Hypothalamus (tissue), 51 donors: Measurements from ENCODE around the gene CDRT4.
"Not testable (repeated sequence)": the region's sequence is repeated elsewhere in the genome, so short reads cannot be mapped to it uniquely, and the experiment has no call there.

Source experiments
- DNase-seq, 51 donors: peaks; one replicate each; lab custom pipeline; 2025; lab: John Stamatoyannopoulos, UW

The CDRT4 gene

DNA sequence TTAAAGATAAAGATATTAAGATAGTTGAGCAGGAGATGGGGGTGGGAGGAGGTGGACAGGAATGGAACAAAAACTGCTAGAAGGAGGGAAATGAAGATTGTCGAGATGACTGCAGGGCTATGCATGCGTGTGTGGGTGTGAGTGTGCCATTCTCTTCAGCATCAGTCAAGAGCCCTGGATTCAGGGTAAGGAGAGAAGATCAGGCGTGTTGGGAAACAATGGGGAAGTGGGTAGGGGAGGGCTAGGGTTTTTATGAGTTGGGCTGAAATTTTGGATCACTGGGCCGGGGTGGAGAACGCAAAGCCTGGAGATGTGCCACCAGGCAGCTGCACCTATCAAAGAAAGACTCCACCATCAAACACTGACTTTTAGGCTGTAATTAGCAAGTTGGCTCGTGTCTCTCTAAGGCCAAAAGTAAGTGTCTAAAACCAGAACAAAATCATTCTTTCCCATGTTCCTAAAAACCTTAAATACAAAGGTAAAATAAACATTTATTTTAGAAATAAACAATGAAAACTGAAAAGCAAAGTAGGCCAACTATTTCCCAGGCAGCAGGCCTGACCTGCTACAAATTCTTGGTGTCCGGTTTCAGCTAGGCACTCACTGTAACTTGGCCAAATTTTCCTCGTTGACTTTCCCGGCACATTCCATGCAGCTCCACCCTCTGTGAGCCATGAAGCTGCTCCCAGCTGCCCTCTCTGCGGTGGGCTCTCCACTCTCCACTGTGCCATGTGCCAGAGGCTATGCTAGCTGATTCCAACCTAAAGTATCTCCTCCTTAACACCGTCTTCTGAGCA lies 4.2 kb downstream of the CDRT4 start:
- peak in 21 of 51 donors; percentile 4 to 43 (median 24) for DNase-seq

DNA sequence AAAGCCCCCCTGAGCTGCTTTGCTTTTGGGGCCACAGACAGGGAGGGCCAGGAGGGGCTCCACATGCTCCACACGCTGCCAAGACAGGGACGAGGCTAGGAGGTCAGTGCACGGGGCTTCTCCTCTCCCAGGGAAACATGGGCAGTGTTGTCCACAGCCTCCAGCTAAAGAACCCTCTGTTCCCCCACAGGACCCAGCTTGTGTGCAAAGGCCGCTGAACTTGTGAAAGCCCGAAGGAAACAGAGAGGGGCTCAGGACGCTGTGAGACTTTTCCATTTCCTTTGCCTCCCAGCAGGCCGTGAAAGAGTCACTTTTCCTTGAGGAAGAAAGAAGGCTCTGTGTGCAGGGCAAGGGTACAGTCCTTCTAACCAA lies 9.7 kb downstream of the CDRT4 start:
- peak in 25 of 51 donors; percentile 23 to 88 (median 49) for DNase-seq

DNA sequence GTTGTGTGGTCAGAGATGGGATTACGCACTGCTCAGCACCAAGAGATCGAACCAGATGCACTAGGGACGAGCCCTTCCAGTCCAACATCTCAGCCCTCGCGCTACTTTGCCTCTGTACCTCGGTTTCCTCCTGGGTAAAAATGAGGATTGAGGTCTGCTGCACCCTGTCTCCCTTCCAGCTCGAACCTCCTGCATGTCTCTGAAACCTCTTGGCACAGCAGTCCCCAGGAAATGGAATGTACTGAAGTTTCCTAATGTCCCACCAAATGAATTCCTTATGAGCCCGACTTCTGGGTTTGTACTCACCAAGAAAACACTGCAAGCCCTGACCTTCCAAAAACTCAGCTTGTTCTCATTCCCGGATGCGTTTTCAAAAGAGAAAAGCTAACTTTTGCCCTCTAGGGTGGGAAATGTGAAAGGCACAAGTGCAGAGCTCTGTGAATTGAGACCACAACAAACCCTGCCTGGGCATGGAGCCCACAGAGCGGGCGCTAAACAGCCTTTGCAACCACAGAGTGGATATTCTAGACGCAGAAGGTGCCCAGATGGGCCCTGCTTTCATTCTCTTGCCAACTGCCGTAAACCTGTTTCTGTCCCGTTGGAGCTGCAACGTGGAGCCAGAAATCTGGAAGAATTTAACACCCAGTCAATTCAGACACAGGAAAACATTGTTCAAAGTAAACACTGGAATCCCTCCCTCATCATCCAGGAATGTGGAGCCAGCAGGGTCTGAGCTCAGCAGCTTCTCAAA lies 10.3 kb downstream of the CDRT4 start:
- peak in 42 of 51 donors; percentile 22 to 88 (median 64) for DNase-seq

DNA sequence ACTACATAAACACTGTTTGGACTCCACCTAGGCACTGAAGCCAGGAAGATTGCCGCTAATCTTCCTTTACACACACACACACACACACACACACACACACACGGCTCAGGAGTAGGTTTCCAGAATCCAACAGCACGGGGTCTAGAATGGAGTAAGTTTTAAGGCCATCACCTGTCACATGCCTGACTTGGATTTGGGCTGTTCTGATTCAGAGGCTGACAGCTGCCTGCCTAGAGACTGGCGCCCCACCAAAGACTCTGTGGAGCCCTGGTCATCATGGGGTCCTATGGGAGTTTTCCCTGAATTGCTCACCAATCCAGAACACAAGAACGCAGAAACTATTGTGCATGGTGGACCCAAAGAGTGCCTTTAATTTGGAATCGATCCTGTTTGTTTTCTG lies 10.9 kb downstream of the CDRT4 start:
- no peak for DNase-seq

DNA sequence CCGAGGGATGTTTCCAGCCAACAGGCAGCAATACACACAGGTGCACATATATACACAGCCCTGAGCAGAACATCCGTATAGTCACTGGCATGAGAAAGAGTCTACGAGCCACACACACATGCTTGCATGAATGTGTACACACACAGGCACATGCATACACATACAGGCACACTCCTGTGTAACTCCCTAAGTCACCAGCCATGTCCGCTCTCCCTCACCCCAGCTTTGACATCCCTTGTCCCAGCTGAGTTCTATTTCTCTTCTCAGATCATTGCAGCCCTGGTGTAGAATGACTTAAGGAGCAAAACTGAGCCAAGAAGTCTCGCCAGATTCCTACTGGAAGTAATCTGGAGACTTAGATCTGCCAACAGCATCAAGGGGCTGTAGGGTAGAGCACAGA lies 13.1 kb downstream of the CDRT4 start:
- no peak for DNase-seq

DNA sequence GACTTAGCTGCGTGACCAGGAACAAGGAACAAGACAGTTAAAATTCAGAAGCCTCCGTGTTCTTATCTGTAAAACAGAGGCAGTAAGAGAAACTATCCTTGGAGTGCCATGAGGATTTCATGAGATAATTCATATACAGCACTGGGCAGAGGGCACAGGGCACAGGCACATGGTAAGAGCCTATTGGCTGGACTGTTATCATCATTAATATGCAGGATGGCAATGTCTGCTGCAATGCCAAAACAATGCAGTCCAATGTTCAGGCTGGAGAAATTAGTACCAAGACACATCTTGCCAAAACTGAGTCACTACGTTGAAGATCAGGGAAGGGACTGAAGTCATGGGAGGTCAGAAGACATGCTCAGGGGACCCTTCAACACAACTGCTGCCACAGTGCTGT lies 13.6 kb downstream of the CDRT4 start:
- DNase-seq, result peak in 20 of 51 donors; percentile 10 to 72 (median 34)

DNA sequence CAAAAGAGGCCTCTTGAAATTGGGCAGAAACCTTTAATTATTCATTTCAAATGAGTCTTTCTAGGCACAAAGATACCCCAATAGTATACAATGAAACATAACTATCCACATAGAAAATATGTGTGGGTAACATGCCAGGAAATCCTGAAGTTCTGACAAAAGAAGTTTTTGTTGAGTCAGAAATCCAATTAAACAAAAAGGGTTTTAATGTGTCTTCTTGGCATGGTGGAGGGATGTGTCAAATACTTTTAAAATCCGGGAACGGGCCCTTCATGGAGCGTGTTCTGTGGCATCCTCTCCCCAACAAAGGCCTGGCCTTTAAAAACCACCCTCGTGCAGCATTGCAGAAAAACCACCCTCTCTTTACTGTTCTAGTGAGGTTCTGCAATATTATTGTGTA lies 14.2 kb downstream of the CDRT4 start:
- DNase-seq, result no peak

DNA sequence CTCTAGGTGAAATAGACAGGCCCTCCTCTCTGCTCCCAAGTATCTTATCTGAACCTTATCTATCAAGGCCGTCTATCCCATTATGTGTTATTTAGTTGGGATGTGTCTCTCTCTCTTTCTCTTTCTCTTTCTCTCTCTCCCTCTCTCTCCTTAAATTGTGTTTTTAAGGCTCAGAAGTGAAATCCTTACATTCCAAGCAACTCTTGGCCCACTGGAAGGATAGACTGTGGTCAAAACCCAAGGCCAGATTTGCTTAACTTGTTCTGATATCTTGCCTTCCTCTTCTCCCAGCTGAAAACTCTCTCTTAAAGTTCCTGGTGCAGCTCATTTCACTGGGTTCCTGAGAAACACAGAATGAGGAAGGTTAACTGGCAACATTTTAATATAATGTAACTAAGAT lies 14.7 kb downstream of the CDRT4 start:
- DNase-seq, result no peak

DNA sequence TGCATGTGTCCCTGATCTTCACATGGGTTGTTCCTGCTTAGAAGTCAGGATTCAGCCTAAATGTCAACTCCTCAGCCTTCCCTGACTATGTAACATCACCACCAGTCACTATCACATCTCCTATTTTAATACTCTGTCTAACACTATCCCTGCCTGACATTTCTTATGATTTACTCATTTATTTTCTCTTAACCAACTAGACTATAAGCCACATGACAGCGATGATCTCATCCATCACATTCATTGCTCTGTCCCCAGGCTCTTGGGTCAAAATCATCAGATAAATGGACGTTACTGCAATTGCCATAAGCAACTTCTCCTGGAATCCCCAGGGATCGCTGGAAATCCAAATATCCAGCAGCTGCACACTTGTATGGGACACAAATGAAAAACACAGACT lies 15.7 kb downstream of the CDRT4 start:
- no peak for DNase-seq

DNA sequence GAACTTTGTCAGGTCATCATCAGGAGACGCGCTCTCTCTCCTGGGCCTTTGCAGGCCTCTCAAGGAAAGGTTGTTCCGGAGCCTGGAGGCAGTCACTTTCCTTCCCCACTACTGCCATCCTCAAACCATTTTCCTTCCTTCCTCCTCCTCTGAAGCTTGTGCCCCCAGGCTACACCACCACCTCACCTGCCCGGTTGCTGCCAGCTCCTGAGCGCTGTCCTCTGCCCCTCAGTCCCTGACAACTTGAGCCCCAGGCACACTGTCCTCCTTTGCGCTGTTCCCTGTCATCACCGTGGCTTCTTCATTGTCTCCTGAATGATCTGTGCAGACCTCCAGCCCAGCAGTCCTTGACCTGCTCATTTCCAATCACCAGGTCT lies 18.9 kb downstream of the CDRT4 start:
- no peak for DNase-seq

DNA sequence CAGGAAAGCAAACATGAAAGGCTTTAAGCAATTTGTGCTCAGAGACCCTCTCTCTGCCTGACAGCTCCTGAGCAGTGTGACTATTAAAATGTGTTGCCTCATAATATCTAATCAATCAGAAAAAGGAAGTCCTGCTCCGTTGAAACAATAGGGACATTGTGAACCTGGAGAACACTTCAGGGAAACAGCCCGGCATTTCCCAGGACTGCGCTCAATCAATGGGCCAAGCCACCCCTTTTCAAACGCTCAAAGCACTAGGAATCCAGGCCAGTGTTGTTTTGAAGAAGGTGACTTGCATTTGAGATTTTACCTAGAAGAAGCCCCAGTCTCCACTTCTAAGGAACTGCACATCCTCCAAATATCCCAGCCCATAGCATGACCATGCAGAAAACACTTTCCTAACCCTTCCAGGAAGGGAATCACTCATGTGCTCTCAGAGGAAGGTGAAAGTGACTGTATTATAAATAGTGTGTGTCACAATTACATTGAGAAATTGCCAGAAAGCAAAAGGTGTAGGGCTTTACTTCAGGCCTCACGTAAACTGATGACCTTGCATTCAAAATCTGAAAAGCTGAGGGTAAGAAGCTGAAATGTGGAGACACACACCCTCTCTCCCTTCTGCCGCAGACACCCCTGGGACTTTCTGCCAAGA lies 19.4 kb downstream of the CDRT4 start:
- no peak for DNase-seq

DNA sequence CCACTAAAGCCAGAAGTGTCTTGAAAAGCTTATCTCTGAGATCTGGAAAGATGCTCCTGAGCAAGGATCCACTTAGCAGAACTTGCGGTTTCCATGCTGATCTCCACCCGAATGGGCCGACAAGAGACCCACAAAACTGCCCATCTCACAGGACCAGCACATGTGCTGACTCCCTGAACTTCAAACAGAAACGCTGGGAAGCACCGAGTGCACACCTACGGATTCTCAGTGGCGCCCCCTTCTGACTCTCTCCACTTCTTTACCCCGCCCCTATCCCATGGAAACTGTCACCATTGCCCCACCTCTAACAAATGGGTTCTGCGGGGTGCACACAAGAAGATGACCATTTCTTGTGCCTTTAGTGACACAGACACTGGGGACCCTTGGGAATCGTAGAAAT lies 21.4 kb downstream of the CDRT4 start:
- DNase-seq, result no peak

DNA sequence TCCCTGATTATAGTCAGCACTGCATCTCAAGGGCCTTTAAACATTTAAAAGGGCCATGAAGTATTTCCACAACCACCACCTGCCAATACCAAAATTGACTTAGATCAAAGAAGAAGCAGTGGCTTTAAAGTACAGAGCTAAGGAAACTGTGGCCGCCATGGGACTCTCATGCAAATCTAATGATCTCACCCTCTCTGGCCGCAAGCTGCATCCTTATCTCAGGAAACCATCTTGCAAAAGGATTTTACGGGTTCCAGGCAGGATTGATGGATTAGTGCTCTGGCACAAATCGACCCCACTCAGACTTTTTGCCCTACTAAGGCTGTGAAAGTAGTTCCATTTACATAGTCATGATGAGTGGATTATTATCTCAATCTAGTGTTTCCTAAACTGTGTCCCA lies 22.6 kb downstream of the CDRT4 start:
- no peak for DNase-seq

DNA sequence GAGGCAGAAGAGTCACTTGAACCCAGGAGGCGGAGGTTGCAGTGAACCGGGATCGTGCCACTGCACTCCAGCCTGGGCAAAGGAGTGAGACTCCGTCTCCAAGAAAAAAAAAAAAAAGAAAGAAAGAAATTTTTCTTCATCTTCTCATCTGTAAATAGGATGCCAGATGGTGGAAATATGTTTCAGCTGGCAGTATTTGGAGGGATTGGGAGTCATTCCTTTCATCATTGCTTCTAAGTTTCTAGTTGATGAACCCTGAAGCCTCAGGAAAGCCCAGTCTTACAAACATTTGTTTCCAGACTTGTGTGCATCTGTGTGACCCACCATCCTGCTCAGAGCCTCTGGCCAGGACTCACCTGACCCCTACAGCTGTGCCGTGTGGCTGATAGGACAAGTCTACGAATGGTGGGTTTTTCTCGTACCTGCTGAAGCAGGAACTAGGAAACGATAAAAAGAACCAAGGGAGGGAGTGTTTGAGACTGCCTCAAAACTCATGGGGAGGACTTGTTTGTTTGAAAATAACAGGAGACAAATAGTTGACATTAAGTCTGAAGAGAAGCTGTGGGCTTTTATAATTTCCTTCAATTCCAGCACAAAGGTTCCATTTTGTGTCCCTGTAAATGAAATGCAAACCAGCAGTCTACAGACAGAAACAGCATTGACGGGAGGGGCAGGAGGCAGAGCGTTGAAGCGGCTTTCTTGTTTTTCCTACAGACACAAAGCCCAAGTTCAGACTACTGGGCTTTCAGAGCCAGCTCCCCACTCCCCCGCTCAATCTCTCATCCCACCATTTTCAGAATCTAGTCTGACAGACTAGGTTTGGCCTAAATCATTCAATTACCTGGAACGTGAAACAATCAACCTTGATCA lies 24.9 kb downstream of the CDRT4 start:
- DNase-seq, result peak in 23 of 51 donors; percentile 6 to 70 (median 43)

DNA sequence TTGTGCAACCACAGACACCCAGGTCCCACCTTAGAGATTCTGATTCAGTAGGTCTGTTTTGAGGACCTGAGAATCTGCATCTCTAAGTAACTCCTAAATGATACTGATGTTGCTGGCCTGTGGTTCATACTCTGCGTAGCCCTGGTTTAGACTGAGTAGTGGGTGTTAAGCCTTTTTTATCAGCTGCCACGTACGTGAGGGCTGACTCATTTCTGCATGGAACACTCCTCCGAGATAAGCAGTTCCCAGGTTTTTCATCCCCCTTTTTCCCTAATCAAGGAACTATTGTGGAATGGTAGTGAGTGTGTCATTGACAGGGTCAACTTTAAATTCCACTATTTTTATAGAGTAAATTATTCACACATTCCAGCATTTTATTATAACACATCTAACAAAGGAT lies 26.1 kb downstream of the CDRT4 start:
- DNase-seq, result no peak

DNA sequence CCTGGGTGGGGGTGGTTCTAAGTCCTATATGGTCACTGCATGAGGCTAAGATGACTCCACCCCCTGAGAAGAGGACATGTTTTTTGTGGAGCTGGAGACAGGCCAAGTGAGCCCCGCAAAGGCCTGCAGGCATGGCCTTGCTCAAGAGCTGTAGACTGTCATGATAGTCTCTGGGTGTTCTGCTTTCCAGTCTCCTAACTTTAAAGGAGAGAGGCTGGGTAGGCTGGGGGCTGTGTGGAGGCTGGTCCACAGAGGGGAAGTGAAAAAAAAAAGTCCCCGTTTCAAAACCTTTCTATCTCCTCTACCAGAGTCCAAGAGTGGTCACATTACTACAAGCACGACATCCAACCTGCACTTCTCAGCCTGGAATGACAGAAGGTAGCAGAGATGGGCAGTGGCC lies 27.1 kb downstream of the CDRT4 start:
- no peak for DNase-seq

DNA sequence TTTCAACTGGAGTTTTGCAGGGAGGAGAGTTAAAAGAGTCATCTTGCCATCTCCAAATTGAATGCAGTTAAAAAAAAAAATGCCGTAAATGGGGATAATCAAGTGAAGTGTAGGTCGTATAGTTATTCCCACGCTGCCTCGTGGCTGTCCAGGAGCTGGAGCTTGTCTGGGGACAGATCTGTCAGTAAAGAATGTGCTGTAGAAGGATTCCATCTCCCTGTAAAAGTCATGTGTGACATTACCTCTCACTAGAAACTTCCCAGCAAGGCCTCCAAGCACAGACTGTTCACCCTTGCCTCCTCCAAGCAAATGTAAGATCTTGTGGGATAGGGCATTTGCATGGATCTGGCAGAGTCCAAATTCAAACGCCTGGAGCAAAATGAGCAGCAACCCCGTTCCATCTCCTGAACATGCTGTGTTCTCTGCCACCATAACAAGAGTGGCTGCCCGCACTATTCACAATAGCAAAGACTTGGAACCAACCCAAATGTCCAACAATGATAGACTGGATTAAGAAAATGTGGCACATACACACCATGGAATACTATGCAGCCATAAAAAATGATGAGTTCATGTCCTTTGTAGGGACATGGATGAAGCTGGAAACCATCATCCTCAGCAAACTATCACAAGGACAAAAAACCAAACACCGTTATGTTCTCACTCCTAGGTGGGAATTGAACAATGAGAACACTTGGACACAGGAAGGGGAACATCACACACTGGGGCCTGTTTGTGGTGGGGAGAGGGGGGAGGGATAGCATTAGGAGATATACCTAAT lies 28.0 kb downstream of the CDRT4 start:
- DNase-seq, result not testable (repeated sequence)

DNA sequence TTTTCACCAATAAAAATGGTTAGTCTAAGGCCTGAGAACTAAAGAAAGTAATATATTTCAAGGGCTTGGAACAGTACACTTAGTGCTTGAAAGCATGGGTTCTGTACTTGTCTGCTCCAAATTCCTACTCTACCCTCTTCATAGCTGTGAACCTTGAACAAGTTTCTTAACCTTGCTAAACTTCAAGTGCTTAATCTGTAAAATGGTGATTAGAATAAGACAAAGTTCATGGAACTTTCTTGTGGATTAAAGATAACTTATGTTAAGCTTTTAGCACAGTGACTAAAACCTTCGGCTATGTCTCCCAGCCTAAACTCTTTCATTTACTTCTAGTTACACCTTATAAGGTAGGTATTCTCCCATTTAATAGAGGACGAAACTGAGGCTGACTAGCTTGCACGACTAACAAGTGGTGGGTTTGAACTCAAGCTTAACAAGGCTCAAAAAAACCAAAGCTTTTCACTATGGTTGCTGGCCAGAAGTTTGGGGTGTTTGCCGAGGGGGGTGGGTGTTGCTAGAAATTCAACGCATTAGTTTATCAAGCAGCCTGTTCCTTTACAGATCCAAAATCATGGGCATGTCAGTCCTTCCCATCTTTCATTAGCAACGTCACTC lies 28.8 kb downstream of the CDRT4 start:
- DNase-seq, result no peak

DNA sequence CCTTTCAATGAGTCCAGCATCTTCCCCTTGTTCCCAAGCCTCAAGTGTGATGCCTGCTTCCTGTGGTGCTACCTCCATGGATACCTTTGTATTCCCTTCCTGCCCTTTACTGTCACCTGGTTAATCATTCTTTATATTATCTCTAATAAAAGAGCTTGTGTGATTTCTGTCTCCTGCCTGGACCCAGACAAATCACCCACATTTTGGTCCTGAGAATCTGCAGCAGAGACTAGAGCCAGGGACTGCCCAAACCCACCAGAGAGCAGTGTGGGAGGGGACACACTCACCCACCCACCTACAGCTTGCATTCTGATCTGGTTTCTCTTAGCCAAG lies 30.2 kb downstream of the CDRT4 start:
- DNase-seq, result no peak
